Stimulated activated CD4-positive, alpha-beta T cell treated with anti-CD3 and anti-CD28 coated beads, TNF-alpha, amount 100 ng/mL, for 24 hours (primary cell): ENCODE results near the gene FOXP2.
"Not testable (repeated sequence)": the region's sequence is repeated elsewhere in the genome, so short reads cannot be mapped to it uniquely, and the experiment has no call there.

Source experiments
- DNase-seq, 3 experiments: peaks; one replicate each; pipeline ENCODE4 v3.0.0-alpha.2; 2020; ENCODE audit warnings: low read depth in 3 of 3

FOXP2 gene

DNA sequence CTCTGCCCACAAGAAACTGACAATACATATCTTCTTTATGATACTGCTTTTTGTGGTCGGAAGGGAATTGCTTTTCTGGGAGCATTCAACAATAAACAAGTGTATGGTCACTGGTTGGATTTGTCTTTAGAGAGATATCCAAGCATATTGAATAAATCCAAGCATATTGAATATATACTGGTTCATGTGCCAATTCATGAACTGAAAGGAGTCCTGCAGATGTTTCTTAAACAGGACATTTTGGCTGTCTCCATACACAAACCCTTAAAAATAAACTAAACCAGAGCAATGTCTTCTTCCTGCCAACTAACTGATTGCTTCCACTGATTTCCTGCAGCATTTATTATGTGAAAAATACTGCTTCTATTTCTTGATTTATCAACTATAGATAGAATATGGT lies 173.9 kb downstream of the FOXP2 start:
- DNase-seq: no peak

DNA sequence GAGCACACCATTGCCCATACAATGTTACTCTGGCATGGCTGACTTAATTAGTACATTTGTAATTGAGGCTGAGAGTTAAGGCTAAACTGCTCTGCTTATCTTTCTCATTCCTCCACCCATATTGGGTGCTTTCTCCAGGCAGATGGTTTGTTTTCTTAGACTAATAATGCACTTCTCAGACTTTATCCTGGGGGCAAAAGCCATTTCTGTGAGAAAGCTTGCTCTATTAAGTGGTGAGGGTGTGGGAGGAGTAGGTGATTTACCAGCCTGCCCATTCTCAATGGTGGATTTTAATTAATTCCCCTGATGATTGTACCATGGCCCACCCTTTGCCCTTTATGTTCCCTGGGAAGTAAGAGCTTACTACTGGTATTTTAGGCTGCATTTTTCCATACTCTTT lies 174.8 kb downstream of the FOXP2 start:
- DNase-seq: no peak

DNA sequence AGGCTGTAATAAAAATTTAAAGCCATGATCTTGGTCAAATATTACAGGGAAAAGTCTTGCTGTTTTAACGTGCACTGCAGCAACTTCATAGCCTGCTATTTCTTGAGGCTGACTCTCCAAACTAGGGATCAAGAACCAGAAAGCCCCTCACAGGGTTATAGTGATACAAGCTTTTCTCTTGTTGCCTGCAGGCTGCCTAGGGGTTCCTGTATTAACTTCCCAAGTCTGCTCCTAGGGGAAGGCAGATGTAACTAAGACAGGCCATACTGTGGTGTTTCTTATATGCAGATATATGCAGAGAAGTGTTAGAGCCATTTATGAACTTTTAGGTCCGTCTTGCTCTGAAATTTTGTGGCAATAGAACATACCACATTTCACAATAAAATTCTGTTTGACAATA lies 175.7 kb downstream of the FOXP2 start:
- DNase-seq: no peak

GRCh38 chr7:114598946-114599345 lies 184.3 kb downstream of the FOXP2 start:
- no peak for DNase-seq

DNA sequence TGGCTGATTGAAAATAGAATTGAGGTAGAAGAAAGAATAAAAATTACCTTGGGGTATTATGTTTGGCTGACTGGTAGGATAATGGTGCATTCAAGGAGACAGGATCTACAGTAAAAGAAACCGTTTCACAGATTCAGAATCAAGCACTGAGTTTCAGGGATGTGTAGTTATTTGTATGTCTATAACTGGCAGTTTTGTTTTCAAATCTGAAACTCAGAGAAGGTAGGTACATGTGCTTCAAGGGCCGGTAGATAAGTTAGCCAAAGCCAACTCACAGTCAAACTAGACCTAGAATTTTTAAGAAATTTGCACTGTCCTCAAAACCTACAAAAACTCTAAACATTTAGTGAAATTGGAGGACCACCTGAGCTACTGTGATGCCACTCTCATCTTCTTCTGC lies 191.5 kb downstream of the FOXP2 start:
- DNase-seq: no peak

GRCh38 chr7:114608822-114609221 lies 194.2 kb downstream of the FOXP2 start:
- DNase-seq: not testable (repeated sequence)

GRCh38 chr7:114620208-114620607 lies 205.6 kb downstream of the FOXP2 start:
- no peak for DNase-seq

DNA sequence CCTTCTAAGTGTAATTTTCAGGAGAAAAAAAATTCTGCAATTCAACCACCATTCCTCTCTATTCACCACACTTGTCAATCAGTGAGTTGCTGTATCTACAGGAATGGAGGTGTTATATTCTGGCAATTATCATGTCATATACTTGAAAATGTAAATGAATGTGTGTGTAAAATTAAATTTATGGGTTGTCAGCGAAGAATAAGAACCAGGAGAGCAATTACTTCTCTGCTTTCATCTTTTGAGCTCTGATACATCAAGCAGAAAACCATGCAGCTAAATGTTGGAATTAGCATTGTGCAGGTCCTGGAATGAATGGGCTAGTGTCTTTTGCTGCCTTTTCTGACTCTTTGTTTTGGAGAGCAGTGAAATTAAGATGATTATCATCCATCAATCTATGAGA lies 207.6 kb downstream of the FOXP2 start:
- no peak for DNase-seq

DNA sequence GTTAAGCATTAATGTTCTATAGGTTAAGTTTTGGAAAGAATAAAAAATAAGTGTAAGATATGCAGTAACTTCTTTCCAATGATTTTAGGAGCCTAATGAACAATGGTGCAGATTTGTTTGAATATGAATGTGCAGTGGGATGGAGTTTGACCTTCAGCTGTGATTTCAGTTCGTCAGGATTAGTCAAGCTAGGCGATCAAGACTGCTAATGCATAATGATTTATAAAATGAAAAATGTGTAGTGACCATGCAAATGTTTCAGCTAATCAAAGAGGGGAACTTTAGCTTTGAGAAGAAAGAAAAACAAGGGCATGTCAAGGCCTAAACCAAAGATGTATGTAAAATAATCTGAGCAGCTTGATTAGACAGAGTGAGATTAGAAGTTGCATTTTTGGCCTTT lies 208.5 kb downstream of the FOXP2 start:
- DNase-seq: no peak

DNA sequence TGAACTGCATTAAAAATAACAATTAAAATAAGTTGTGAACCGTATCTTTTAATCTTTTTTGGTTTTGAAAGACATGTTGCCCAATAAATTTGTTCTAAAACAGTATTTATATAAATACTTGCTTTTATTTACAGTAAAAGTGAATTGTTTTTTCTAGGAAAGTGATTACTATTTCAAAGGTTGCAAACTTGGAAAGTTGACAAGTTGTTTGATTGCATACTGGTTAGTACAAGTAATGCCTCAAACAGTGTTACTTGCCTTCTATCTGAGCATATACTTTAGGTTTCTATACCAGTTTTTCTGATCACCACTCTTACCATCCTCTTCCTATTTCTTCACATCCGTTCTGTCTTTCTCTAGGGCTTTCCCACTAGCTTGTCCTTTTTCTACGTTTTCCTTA lies 212.6 kb downstream of the FOXP2 start:
- DNase-seq: no peak

DNA sequence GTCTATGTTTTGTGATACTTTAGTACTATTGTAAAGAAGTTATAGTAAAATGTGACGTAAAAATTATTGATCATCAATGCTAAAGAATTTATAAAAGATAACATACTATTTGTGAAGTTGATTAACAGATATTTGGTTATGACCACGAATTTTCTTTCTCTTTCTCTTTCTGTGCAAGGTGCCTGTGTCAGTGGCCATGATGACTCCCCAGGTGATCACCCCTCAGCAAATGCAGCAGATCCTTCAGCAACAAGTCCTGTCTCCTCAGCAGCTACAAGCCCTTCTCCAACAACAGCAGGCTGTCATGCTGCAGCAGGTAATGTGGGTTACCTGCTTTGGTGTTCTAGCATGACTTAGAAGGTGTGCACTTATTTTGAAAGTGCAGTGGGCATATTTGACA lies 213.7 kb downstream of the FOXP2 start:
- no peak for DNase-seq

DNA sequence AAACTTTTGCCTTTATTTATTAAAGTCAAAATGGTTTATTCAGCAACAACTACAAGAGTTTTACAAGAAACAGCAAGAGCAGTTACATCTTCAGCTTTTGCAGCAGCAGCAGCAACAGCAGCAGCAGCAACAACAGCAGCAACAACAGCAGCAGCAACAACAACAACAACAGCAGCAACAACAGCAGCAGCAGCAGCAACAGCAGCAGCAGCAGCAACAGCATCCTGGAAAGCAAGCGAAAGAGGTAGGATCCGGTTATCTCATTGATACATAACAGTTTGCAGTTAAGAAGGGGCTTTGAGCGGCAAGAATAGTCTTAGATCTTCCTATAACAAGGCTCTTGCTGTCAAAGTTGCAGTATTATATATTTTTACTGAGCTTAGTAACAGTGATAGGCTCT lies 215.1 kb downstream of the FOXP2 start:
- DNase-seq: no peak

DNA sequence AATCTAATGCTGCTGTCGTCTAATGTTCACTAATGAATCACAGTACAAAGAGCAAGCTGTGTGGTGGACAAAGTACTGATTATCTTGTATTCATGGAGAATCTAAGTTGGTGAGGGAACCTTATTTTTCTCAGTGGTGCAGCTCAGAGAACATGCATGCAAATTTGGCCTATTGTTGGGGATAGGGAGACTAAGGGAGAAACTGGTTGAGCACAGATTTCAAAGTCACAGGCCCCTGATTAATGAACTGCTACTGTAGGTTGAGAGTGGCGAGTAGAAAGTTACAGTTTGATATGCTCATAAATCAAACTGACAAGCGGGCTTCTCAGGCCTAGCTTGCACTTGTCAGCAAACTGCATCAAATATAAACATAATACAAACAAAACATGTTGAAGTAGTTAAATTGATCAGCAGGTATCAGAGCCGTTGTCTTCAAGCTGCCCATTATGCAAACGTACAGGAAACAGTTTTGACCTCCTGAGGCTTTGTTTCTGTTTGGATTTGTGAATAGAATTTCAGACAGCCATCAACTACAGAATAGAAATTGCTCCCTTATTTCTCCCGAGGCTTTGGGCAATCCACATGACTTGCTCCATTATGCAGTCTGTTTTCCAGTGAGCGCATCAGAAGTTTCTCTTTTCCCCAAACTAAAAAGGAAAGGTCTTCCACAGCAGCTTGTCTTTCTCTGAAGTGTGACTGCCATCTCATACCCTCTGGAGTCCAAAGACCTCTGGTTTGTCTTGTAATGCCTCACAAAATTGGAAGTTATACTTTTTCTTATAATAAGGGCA lies 215.8 kb downstream of the FOXP2 start:
- no peak for DNase-seq

DNA sequence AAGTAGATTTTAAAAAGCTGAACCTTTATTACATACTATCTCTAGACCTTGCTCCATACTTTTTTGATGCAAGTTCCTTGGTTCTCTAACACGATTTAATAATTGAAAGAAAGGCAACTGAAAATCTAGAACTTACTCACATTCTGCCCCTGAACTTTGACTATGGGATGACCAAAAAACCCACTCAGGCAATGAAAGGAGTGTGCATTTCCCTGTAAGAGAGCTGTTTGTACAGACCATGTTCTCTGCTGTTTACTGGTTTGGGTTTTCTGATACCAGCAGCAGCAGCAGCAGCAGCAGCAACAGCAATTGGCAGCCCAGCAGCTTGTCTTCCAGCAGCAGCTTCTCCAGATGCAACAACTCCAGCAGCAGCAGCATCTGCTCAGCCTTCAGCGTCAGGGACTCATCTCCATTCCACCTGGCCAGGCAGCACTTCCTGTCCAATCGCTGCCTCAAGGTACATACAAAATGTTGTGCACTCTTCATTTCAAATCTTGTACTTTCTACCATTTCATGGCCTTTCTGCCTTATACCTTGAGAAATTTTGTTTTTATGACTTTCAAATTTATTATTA lies 216.7 kb downstream of the FOXP2 start:
- DNase-seq: no peak

DNA sequence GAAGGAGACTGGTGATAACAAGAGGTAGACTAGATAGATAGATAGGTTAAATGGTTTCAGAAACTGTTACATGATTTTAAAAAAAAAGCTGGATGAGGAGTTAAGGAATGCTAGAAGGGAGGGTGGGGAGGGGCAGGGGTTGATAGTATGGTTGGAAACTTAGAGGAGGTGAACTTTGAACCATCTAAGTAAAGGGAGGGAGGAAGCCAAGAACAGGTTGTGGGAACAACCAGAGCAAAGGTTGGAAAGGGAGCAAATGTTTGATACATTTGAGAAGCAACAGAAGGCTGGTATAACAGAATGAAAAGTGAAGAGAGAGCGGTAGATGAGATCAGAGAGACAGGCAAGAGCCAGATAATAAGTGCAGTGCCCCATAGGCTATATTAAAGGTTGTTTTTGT lies 224.8 kb downstream of the FOXP2 start:
- DNase-seq: no peak

GRCh38 chr7:114644455-114644854 lies 229.8 kb downstream of the FOXP2 start:
- DNase-seq: no peak

DNA sequence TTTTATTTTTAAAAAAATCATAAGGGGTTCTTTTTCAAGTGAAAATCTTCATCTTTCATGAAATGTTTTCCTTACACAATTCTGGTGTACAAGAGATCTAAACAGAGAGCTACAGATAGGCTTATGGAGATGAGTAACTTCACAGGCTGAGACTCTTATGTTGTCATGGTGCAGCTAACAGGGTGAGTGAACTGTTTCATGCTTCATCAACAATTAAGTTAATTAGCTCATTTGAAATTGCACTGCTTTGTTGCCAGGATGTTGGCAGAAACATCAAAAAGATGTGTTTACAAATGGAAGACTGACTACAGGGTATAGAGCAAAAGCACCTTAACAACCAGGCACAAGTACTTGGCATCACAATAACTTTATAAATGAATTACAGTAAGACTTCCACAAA lies 230.8 kb downstream of the FOXP2 start:
- DNase-seq: no peak

DNA sequence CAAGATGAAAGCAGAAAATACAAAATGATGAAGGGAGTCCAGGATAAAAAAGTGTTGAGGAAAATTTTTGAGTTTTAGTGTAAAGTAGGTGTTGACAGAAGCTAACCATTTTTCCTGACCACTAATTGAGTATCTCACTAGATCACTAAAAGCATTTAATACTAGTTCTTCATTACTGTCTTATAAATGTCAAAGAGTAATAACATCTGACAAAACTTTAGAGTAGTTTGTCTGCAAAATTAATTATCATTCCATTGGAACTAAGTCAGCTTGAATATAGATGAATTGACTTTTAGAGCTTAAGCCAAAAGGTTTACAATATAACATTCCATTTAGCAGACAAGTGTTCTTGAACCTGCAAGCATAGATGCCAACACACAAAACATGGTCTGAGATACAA lies 232.9 kb downstream of the FOXP2 start:
- DNase-seq: no peak

- DNase-seq: no peak
Measured at GRCh38 chr7:114648117-114648516, 233.5 kb downstream of the FOXP2 start.

DNA sequence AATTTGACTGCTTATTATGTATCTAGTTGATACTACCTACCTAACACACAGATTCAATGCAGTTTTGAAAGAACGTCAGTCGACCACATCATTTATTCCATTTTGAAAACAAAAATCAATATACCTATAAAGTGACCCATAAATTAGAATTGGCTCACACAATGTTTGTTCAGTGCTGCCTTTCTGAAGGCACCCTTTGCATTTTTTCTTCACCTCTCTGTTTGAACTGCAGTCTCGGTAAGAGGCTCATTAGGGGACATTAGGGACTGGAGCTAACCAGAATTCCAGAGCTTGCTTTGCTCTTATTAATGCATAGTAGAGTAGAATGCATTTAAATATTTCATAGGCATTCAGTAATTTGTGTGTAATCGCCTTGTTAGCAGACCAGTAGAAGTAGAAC lies 234.1 kb downstream of the FOXP2 start:
- no peak for DNase-seq

DNA sequence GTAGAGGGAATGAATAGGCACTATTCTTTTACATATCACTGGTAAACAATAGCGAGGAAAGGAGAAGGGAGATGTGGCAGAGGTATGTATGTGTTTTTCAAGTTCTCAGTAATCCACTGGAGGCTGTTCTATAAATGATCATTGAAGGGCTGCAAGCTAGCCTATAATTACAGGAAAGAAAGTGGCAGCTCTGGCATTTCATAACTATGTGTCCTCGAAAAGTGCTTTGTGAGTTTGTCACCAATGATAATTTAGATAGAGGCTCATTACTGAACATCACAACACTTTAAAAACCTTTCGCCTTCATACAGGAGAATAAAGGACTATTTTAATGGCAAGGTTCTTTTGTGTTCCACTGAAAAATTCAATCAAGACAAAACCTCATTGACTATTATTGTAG lies 235.1 kb downstream of the FOXP2 start:
- DNase-seq: no peak

DNA sequence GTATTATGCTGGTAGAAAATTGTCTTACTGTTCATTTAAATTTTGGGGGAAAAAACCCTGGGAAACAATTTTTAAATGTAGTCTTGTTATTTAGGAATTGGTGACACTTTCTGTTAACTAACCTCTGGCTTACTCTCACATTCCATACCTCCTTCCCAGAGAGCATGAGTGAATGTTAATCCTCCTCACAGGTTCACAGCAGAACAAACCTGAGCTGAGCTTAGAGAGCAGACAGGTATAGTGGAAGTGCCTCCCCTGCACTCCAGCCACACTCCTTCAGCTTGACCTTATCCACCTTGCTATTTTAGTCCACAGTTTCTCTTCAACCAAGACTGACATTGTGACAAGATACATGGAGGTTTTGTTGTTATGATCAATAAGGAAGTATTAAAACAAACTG lies 235.9 kb downstream of the FOXP2 start:
- no peak for DNase-seq

DNA sequence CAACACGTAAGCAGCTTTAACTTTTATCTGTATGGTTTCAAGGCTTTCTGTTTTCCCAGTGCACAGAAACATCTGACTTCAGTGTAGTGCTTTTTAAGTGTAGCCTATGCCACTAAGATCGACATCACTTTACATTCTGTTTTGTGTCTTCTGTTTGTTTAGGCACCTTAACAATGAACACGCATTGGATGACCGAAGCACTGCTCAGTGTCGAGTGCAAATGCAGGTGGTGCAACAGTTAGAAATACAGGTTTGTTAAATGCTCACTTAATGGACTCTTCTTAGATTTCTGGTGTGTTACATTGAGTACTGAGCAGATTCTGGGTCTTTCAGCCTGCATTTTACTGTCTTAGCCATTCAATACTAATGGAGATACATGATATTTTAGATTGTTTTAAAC lies 237.4 kb downstream of the FOXP2 start:
- no peak for DNase-seq
